Ammon's horn (tissue), 1 donor: ENCODE data around the gene MGAT3.
"Not testable (repeated sequence)": the region's sequence is repeated elsewhere in the genome, so short reads cannot be mapped to it uniquely, and the experiment has no call there.

Experiments
- DNase-seq: peaks from one replicate; pipeline ENCODE4 v3.0.0-alpha.2; 2016; ENCODE audit warnings: low spot score

The MGAT3 gene

GRCh38 chr22:39514373-39514973 is 57.7 kb downstream of the MGAT3 start:
- no peak for DNase-seq

DNA sequence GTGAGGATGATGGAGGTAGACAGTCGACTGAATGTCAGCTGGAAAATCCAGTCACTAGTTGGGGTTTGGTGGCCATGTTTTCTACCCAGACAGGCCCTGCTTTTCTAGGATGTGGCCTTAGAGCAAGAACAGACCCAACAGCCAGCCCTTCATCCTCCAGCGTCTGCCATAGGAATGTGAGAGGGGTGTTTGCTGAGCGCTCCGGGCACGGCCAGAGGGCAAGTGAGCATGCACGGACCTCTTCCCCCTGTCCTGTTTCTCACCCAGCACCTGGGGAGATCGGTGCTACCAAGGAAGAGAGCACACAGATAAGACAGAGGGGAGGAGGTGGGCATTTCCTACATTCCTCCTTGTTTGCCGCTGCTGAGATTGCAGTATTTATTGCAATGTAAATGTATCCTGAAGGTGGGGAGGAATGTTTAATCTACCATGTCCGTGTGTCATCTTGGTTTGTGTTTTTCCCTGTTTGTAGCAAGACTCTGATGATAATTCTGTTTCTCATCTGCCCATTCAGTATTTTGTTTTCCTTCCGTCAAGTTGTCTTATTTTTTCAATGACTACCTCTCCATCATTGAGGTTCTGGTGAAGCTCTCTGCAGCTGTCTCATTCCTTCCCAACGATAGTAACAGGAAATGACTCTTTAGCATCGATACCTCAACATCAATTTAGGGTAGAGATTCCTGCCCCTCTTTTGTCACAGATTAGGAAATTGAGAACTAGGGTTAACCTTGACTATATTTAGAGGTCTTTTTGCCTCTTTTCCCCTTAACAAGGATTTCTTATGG is 58.6 kb downstream of the MGAT3 start:
- DNase-seq, result no peak

- DNase-seq, result no peak
These were observed 60.7 kb downstream of the MGAT3 start for GRCh38 chr22:39517470-39517869.

- DNase-seq, result no peak
These were observed 61.5 kb downstream of the MGAT3 start for GRCh38 chr22:39518144-39518786.

GRCh38 chr22:39518996-39519680 is 62.3 kb downstream of the MGAT3 start:
- DNase-seq, result peak; percentile 66

- DNase-seq, result peak; percentile 95
These were observed 62.9 kb downstream of the MGAT3 start for GRCh38 chr22:39519681-39520225.

GRCh38 chr22:39520226-39521105 is 63.7 kb downstream of the MGAT3 start, which contains the start of gene ATF4:
Gene ATF4 (plus strand): TSS chr22:39520562. CDS start chr22:39521446, 884 bp downstream.
- peak; percentile 92 for DNase-seq

DNA sequence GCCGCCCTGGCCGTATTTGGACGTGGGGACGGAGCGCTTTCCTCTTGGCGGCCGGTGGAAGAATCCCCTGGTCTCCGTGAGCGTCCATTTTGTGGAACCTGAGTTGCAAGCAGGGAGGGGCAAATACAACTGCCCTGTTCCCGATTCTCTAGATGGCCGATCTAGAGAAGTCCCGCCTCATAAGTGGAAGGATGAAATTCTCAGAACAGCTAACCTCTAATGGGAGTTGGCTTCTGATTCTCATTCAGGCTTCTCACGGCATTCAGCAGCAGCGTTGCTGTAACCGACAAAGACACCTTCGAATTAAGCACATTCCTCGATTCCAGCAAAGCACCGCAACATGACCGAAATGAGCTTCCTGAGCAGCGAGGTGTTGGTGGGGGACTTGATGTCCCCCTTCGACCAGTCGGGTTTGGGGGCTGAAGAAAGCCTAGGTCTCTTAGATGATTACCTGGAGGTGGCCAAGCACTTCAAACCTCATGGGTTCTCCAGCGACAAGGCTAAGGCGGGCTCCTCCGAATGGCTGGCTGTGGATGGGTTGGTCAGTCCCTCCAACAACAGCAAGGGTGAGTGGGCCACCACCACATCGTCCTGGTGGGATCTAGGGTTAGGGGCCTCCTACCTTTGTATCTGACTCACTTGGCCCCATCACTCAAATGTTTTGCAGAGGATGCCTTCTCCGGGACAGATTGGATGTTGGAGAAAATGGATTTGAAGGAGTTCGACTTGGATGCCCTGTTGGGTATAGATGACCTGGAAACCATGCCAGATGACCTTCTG is 64.5 kb downstream of the MGAT3 start:
- not testable (repeated sequence) for DNase-seq

- not testable (repeated sequence) for DNase-seq
These were observed 65.3 kb downstream of the MGAT3 start for GRCh38 chr22:39522091-39522490.

DNA sequence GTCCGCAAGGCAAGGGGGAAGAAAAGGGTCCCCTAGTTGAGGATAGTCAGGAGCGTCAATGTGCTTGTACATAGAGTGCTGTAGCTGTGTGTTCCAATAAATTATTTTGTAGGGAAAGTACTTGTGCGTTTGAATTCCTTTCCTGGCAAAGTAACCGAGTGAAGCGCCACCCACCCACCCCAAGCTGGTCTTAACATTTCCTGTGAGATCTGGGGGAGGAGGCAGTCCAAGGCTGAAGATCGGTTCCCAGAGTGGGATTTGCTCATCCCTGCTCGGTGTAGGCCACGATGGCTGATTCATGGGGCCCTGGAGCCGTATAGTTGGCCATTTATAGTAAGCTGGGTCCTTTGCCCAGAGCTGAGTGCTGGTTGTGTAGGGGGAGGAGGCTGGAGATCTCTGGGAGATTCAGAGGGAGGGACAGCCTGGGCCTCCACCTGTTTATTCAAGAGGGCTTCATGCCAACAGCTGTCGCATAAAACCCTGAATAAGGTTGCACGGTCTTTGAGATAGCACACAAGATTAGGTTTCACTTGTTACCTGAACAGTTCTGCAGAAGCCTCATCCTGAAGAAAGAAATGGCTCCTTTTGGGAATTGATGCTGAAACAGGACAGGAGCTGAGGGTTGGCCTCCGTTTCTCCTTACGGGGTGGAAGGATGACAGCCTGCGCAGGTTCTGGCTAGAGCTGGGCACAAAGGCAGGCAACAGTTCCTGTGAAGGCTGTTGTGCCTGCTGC is 65.9 kb downstream of the MGAT3 start:
- DNase-seq, result peak; percentile 56

GRCh38 chr22:39524089-39524752 is 67.4 kb downstream of the MGAT3 start:
- DNase-seq, result no peak

GRCh38 chr22:39524753-39525657 is 68.2 kb downstream of the MGAT3 start:
- DNase-seq, result no peak

DNA sequence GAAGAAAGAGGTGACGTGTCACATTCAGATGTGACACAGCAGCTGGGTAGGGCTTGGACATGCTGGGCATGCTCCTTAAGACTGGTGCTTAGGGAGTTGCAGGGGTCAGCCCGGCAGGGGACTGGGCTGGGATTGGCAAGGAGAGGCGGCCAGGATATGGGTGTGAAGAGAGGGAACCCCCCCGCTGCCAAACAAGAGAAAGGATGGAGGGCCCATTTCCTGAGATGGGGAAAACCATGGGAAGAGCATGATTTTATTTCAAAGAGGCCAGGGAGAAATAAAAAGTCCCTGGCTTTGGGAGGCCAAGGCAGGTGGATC is 68.8 kb downstream of the MGAT3 start:
- DNase-seq, result no peak

- DNase-seq, result no peak
These were observed 69.9 kb downstream of the MGAT3 start for GRCh38 chr22:39526736-39527171.

GRCh38 chr22:39527481-39527961 is 70.7 kb downstream of the MGAT3 start:
- no peak for DNase-seq

GRCh38 chr22:39528080-39528661 is 71.4 kb downstream of the MGAT3 start:
- DNase-seq, result no peak

GRCh38 chr22:39528681-39529486 is 72.1 kb downstream of the MGAT3 start:
- peak; percentile 96 for DNase-seq
